ENCODE measurements around the gene FERMT3.

The FERMT3 gene

GRCh38 chr11:64255135-64256128, 48.9 kb downstream of the FERMT3 start:
- no peak for TF ChIP-seq CTCF (IDR thresholded peaks at IDR 0.05; ENCODE audit: low read depth, low read length)
- Histone ChIP-seq H3K27me3 (ENCODE audit: insufficient read depth, low read depth, severe bottlenecking) (no peaks in the 10 kb centered on the region), H3K27ac (peak overlapping the region; percentile 33; the same call in 1 of the 2 replicates), H3K36me3 (peaks cover 54% of the 10 kb centered on the region), H3K4me3 (ENCODE audit: low read depth, low read length) (no peak overlapping the region), H3K9me3 (ENCODE audit: severe bottlenecking) (no peaks in the 10 kb centered on the region)
- DNase-seq = no peak

GRCh38 chr11:64256300-64256699, 49.8 kb downstream of the FERMT3 start:
- H3K27ac ChIP-seq = peak overlapping the region; percentile 33; the same call in 1 of the 2 replicates

GRCh38 chr11:64258356-64258755, 51.8 kb downstream of the FERMT3 start:
- Histone ChIP-seq H3K36me3 (peaks cover 76% of the 10 kb centered on the region), H3K27ac (no peak overlapping the region), H3K4me3 (ENCODE audit: low read depth, low read length) (no peak overlapping the region), H3K27me3 (ENCODE audit: insufficient read depth, low read depth, severe bottlenecking) (no peaks in the 10 kb centered on the region), H3K9me3 (ENCODE audit: severe bottlenecking) (no peaks in the 10 kb centered on the region)
- TF ChIP-seq CTCF (IDR thresholded peaks at IDR 0.05; ENCODE audit: low read depth, low read length) = no peak
- no peak for DNase-seq

More at GRCh38 chr11:64256300-64256699, 49.8 kb downstream of the FERMT3 start:
- H3K9me3 ChIP-seq (ENCODE audit: severe bottlenecking) = no peaks in the 10 kb centered on the region
- no peak overlapping the region for H3K4me3 ChIP-seq (ENCODE audit: low read depth, low read length)
- H3K36me3 ChIP-seq = peaks cover 59% of the 10 kb centered on the region
- no peak for TF ChIP-seq CTCF (IDR thresholded peaks at IDR 0.05; ENCODE audit: low read depth, low read length)
- DNase-seq = no peak
- H3K27me3 ChIP-seq (ENCODE audit: insufficient read depth, low read depth, severe bottlenecking) = no peaks in the 10 kb centered on the region

GRCh38 chr11:64258946-64259532, 52.5 kb downstream of the FERMT3 start:
- no peak overlapping the region for H3K4me3 ChIP-seq (ENCODE audit: low read depth, low read length)
- no peak for TF ChIP-seq CTCF (IDR thresholded peaks at IDR 0.05; ENCODE audit: low read depth, low read length)
- no peak overlapping the region for H3K27ac ChIP-seq
- DNase-seq = no peak
- no peaks in the 10 kb centered on the region for H3K9me3 ChIP-seq (ENCODE audit: severe bottlenecking)
- no peaks in the 10 kb centered on the region for H3K27me3 ChIP-seq (ENCODE audit: insufficient read depth, low read depth, severe bottlenecking)
- H3K36me3 ChIP-seq = peaks cover 81% of the 10 kb centered on the region

GRCh38 chr11:64259533-64260067, 53.1 kb downstream of the FERMT3 start:
- H3K9me3 ChIP-seq (ENCODE audit: severe bottlenecking) = no peaks in the 10 kb centered on the region
- TF ChIP-seq CTCF (IDR thresholded peaks at IDR 0.05; ENCODE audit: low read depth, low read length) = no peak
- H3K27me3 ChIP-seq (ENCODE audit: insufficient read depth, low read depth, severe bottlenecking) = no peaks in the 10 kb centered on the region
- DNase-seq = no peak
- no peak overlapping the region for H3K4me3 ChIP-seq (ENCODE audit: low read depth, low read length)
- peaks cover 85% of the 10 kb centered on the region for H3K36me3 ChIP-seq
- no peak overlapping the region for H3K27ac ChIP-seq

All from WERI-Rb-1 (cell line).